GM23338 (cell line): ENCODE measurements around the gene LAD1. TPM values are rescaled to one million over a fixed set of nuclear protein-coding genes. Genes with fewer than 3 reads are reported as not detected.

Source experiments
- ATAC-seq: fragments of 200-7000 bp; cut with Tn5 transposase; 3 replicates; pipeline ENCODE4 v1.9.1; 2020
- DNase-seq: peaks from one replicate; pipeline ENCODE4 v3.0.0-alpha.2; 2015; ENCODE audit warnings: low spot score
- H2AFZ ChIP-seq: fragments of 200-600 bp; sonication (generic); 2 replicates; pipeline ENCODE4 v1.8.0; 2016; ENCODE audit warnings: antibody characterized with exemption, mild to moderate bottlenecking, moderate library complexity
- H3F3A ChIP-seq: fragments of 200-600 bp; sonication (generic); replicated peaks from 2 replicates; pipeline ENCODE4 v1.8.0; 2017; ENCODE audit warnings: antibody characterized with exemption, mixed run types, low read depth
- H3K27ac ChIP-seq: fragments of 200-600 bp; sonication (generic); 2 replicates; pipeline ENCODE4 v1.6.1; 2016; ENCODE audit warnings: low read depth
- H3K27me3 ChIP-seq: fragments of 200-600 bp; sonication (generic); 2 replicates; pipeline ENCODE4 v1.8.0; 2016; ENCODE audit warnings: mild to moderate bottlenecking, mixed run types, moderate library complexity; ENCODE audit not compliant: insufficient read depth
- H3K36me3 ChIP-seq: fragments of 200-600 bp; sonication (generic); 2 replicates; pipeline ENCODE4 v1.8.0; 2016; ENCODE audit warnings: mild to moderate bottlenecking; ENCODE audit not compliant: insufficient read depth
- H3K4me1 ChIP-seq: fragments of 200-600 bp; sonication (generic); 2 replicates; pipeline ENCODE4 v1.8.0; 2016; ENCODE audit warnings: mild to moderate bottlenecking, moderate library complexity; ENCODE audit not compliant: insufficient read depth
- H3K4me2 ChIP-seq: fragments of 200-600 bp; sonication (generic); 2 replicates; pipeline ENCODE4 v1.7.1; 2017; ENCODE audit warnings: mixed run types
- H3K4me3 ChIP-seq: fragments of 200-600 bp; sonication (generic); 2 replicates; pipeline ENCODE4 v1.6.1; 2016; ENCODE audit warnings: mixed run types
- H3K79me2 ChIP-seq: fragments of 200-600 bp; sonication (generic); replicated peaks from 2 replicates; pipeline ENCODE4 v1.8.0; 2017; ENCODE audit warnings: mild to moderate bottlenecking; ENCODE audit not compliant: insufficient read depth
- H3K9me2 ChIP-seq: fragments of 200-600 bp; sonication (generic); 2 replicates; pipeline ENCODE4 v1.8.0; 2017; ENCODE audit not compliant: insufficient read depth
- H4K20me1 ChIP-seq: fragments of 200-600 bp; sonication (generic); replicated peaks from 2 replicates; pipeline ENCODE4 v1.8.0; 2017; ENCODE audit warnings: mild to moderate bottlenecking; ENCODE audit not compliant: insufficient read depth
- H3K27ac Mint-ChIP-seq: 2 replicates; pipeline ENCODE4 v1.8.0; 2020; ENCODE audit warnings: inconsistent platforms, mild to moderate bottlenecking, moderate library complexity, mixed read lengths
- H3K27me3 Mint-ChIP-seq: 3 replicates; pipeline ENCODE4 v1.8.0; 2022; ENCODE audit warnings: low read depth, mild to moderate bottlenecking, moderate library complexity, mixed read lengths, inconsistent platforms; ENCODE audit not compliant: insufficient read depth, poor library complexity
- H3K36me3 Mint-ChIP-seq: 3 replicates; pipeline ENCODE4 v1.8.0; 2021; ENCODE audit warnings: low read depth, mild to moderate bottlenecking, inconsistent platforms, moderate library complexity, mixed read lengths
- H3K4me1 Mint-ChIP-seq: 3 replicates; pipeline ENCODE4 v1.8.0; 2020; ENCODE audit warnings: mild to moderate bottlenecking, inconsistent platforms, mixed read lengths
- H3K4me3 Mint-ChIP-seq: 3 replicates; pipeline ENCODE4 v1.8.0; 2021; ENCODE audit warnings: moderate library complexity, mild to moderate bottlenecking, inconsistent platforms, mixed read lengths
- H3K9me3 Mint-ChIP-seq: 3 replicates; pipeline ENCODE4 v1.8.0; 2020; ENCODE audit warnings: moderate library complexity, mild to moderate bottlenecking, inconsistent platforms, mixed read lengths
- EZH2 ChIP-seq: fragments of 200-600 bp; sonication (generic); IDR thresholded peaks from one replicate; pipeline ENCODE4 v1.8.0; 2017; ENCODE audit warnings: antibody characterized with exemption, mild to moderate bottlenecking, low read depth; ENCODE audit not compliant: unreplicated experiment
- JUNB ChIP-seq: IDR thresholded peaks from one replicate; pipeline ENCODE4 v1.6.1; 2016; ENCODE audit warnings: antibody characterized with exemption; ENCODE audit not compliant: unreplicated experiment
- NANOG ChIP-seq: IDR thresholded peaks from 2 replicates; pipeline ENCODE4 v1.6.1; 2016; ENCODE audit warnings: antibody characterized with exemption, borderline replicate concordance
- STAT1 ChIP-seq: IDR thresholded peaks from one replicate; pipeline ENCODE4 v1.6.1; 2016; ENCODE audit warnings: antibody characterized with exemption; ENCODE audit not compliant: unreplicated experiment
- polyA plus RNA-seq: library from polyadenylated mRNA; unstranded; fragments of >200 nt; fragmentation: Nextera tagmentation; extraction: Ambion mirVana; gene quantifications from 2 replicates; pipeline ENCODE4 v1.2.1, GENCODE V29; 2016
- total RNA-seq: library from RNA; depleted of rRNA; stranded (reverse); fragments of >200 nt; shearing (Covaris generic); gene quantifications from 2 replicates; pipeline ENCODE4 v1.2.3, GENCODE V29; 2014
- TF ChIP-seq, protein P1 (sequence below), 2 experiments: fragments of 200-600 bp in 1 of 2; sonication (generic) in 1 of 2; conservative IDR thresholded peaks; 2 replicates each; pipeline versions ENCODE4 v1.5.1 to v1.6.1; 2016 to 2017; ENCODE audit warnings: antibody characterized with exemption in 2 of 2, low read depth in 2 of 2, mild to moderate bottlenecking in 2 of 2, moderate library complexity in 1 of 2
- TF ChIP-seq, protein P2 (sequence below): IDR thresholded peaks from one replicate; pipeline ENCODE4 v1.6.1; 2018; ENCODE audit warnings: antibody characterized with exemption; ENCODE audit not compliant: unreplicated experiment
- TF ChIP-seq, protein P3 (sequence below): IDR thresholded peaks from 2 replicates; pipeline ENCODE4 v1.6.1; 2016; ENCODE audit warnings: antibody characterized with exemption
- TF ChIP-seq, protein P4 (sequence below): fragments of 250-450 bp; sonication (Bioruptor Pico); IDR thresholded peaks from 2 replicates; pipeline ENCODE4 v1.5.0; 2020; ENCODE audit warnings: mild to moderate bottlenecking, moderate library complexity

The LAD1 gene
- total and polyA plus RNA-seq, 2 experiments from 2014 or later: 17.6 to 18.9 TPM

DNA sequence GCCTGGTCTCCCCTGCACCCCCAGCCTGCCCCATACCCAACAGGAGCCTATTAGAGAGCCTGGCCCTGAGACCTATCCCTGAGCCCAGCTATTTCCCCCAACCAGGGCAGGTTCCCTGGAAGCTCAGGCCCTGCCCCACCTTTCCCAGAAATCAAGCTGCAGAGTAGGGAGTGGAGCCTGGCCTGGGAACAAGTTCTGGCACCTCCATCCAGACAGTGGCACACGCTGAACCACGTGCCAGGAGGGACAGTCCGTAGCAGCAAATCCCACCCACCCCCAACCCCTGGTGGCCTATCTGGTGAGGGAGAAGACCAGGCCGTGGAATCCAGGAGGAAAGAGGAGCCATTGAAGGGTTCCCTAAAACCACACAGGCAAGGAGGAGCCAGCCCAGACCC, 44.2 kb downstream of the LAD1 start (continued):
- TF ChIP-seq, protein P1, sequence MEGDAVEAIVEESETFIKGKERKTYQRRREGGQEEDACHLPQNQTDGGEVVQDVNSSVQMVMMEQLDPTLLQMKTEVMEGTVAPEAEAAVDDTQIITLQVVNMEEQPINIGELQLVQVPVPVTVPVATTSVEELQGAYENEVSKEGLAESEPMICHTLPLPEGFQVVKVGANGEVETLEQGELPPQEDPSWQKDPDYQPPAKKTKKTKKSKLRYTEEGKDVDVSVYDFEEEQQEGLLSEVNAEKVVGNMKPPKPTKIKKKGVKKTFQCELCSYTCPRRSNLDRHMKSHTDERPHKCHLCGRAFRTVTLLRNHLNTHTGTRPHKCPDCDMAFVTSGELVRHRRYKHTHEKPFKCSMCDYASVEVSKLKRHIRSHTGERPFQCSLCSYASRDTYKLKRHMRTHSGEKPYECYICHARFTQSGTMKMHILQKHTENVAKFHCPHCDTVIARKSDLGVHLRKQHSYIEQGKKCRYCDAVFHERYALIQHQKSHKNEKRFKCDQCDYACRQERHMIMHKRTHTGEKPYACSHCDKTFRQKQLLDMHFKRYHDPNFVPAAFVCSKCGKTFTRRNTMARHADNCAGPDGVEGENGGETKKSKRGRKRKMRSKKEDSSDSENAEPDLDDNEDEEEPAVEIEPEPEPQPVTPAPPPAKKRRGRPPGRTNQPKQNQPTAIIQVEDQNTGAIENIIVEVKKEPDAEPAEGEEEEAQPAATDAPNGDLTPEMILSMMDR (conservative IDR thresholded peaks at IDR 0.05; ENCODE audit: low read depth in 2 of 2): no peak
- no peak for TF ChIP-seq NANOG
- TF ChIP-seq STAT1: no peak
- TF ChIP-seq, protein P2, sequence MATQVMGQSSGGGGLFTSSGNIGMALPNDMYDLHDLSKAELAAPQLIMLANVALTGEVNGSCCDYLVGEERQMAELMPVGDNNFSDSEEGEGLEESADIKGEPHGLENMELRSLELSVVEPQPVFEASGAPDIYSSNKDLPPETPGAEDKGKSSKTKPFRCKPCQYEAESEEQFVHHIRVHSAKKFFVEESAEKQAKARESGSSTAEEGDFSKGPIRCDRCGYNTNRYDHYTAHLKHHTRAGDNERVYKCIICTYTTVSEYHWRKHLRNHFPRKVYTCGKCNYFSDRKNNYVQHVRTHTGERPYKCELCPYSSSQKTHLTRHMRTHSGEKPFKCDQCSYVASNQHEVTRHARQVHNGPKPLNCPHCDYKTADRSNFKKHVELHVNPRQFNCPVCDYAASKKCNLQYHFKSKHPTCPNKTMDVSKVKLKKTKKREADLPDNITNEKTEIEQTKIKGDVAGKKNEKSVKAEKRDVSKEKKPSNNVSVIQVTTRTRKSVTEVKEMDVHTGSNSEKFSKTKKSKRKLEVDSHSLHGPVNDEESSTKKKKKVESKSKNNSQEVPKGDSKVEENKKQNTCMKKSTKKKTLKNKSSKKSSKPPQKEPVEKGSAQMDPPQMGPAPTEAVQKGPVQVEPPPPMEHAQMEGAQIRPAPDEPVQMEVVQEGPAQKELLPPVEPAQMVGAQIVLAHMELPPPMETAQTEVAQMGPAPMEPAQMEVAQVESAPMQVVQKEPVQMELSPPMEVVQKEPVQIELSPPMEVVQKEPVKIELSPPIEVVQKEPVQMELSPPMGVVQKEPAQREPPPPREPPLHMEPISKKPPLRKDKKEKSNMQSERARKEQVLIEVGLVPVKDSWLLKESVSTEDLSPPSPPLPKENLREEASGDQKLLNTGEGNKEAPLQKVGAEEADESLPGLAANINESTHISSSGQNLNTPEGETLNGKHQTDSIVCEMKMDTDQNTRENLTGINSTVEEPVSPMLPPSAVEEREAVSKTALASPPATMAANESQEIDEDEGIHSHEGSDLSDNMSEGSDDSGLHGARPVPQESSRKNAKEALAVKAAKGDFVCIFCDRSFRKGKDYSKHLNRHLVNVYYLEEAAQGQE: no peak
- TF ChIP-seq, protein P3, sequence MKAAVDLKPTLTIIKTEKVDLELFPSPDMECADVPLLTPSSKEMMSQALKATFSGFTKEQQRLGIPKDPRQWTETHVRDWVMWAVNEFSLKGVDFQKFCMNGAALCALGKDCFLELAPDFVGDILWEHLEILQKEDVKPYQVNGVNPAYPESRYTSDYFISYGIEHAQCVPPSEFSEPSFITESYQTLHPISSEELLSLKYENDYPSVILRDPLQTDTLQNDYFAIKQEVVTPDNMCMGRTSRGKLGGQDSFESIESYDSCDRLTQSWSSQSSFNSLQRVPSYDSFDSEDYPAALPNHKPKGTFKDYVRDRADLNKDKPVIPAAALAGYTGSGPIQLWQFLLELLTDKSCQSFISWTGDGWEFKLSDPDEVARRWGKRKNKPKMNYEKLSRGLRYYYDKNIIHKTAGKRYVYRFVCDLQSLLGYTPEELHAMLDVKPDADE: no peak

DNA sequence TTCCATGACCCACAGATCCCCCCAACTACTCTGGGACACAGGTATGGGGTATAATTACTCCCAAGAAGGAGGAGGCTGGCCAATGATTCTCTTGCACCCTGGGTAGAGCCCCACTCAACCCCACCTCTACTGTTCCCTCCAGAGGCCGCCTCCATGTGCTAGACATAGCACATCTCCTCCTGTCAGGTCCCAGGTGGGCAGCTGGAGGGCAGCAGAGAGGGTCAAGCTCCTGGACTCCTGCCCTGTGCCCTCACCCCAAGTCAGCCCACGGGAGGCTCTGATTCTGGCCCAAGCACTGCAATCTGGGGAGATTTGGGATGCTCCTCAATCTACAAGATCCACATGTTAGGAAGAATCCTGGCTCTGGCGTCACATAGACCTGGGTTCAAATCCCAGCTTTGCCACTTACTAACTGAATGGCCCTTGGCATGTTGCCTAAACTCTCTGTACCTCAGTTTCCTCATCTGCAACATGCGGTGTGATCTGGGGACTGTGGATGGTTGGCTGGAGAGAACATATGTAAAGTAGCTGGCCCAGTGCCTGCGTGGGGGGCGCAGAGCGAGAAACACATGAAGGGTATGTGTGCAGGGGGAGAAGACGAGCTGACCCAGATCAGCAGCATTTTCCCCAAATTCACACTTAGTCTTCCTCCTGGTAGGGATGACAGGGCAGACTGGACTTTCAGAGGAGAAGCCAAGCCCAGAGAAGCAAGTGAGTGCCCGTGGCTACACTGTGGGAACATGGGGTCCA, 44.8 kb downstream of the LAD1 start:
- Histone ChIP-seq H3K4me1 (no peaks in the 10 kb centered on the region), H3K27me3 (no peaks in the 10 kb centered on the region), H3F3A (no peaks in the 10 kb centered on the region), H3K9me2 (no peaks in the 10 kb centered on the region), H2AFZ (no peak overlapping the region), H3K36me3 (no peaks in the 10 kb centered on the region), H3K27ac (no peak overlapping the region), H3K4me2 (no peak overlapping the region), H3K4me3 (no peak overlapping the region), H3K79me2 (no peaks in the 10 kb centered on the region), H4K20me1 (no peaks in the 10 kb centered on the region)
- H3K4me3 Mint-ChIP-seq: no peak overlapping the region
- H3K4me1 Mint-ChIP-seq: peaks cover 19% of the 10 kb centered on the region
- DNase-seq (no peak), ATAC-seq (no peak; the same call in 2 of the 3 replicates)
- no peak overlapping the region for H3K27ac Mint-ChIP-seq
- H3K27me3 Mint-ChIP-seq: peaks cover 24% of the 10 kb centered on the region
- TF ChIP-seq, protein P4, sequence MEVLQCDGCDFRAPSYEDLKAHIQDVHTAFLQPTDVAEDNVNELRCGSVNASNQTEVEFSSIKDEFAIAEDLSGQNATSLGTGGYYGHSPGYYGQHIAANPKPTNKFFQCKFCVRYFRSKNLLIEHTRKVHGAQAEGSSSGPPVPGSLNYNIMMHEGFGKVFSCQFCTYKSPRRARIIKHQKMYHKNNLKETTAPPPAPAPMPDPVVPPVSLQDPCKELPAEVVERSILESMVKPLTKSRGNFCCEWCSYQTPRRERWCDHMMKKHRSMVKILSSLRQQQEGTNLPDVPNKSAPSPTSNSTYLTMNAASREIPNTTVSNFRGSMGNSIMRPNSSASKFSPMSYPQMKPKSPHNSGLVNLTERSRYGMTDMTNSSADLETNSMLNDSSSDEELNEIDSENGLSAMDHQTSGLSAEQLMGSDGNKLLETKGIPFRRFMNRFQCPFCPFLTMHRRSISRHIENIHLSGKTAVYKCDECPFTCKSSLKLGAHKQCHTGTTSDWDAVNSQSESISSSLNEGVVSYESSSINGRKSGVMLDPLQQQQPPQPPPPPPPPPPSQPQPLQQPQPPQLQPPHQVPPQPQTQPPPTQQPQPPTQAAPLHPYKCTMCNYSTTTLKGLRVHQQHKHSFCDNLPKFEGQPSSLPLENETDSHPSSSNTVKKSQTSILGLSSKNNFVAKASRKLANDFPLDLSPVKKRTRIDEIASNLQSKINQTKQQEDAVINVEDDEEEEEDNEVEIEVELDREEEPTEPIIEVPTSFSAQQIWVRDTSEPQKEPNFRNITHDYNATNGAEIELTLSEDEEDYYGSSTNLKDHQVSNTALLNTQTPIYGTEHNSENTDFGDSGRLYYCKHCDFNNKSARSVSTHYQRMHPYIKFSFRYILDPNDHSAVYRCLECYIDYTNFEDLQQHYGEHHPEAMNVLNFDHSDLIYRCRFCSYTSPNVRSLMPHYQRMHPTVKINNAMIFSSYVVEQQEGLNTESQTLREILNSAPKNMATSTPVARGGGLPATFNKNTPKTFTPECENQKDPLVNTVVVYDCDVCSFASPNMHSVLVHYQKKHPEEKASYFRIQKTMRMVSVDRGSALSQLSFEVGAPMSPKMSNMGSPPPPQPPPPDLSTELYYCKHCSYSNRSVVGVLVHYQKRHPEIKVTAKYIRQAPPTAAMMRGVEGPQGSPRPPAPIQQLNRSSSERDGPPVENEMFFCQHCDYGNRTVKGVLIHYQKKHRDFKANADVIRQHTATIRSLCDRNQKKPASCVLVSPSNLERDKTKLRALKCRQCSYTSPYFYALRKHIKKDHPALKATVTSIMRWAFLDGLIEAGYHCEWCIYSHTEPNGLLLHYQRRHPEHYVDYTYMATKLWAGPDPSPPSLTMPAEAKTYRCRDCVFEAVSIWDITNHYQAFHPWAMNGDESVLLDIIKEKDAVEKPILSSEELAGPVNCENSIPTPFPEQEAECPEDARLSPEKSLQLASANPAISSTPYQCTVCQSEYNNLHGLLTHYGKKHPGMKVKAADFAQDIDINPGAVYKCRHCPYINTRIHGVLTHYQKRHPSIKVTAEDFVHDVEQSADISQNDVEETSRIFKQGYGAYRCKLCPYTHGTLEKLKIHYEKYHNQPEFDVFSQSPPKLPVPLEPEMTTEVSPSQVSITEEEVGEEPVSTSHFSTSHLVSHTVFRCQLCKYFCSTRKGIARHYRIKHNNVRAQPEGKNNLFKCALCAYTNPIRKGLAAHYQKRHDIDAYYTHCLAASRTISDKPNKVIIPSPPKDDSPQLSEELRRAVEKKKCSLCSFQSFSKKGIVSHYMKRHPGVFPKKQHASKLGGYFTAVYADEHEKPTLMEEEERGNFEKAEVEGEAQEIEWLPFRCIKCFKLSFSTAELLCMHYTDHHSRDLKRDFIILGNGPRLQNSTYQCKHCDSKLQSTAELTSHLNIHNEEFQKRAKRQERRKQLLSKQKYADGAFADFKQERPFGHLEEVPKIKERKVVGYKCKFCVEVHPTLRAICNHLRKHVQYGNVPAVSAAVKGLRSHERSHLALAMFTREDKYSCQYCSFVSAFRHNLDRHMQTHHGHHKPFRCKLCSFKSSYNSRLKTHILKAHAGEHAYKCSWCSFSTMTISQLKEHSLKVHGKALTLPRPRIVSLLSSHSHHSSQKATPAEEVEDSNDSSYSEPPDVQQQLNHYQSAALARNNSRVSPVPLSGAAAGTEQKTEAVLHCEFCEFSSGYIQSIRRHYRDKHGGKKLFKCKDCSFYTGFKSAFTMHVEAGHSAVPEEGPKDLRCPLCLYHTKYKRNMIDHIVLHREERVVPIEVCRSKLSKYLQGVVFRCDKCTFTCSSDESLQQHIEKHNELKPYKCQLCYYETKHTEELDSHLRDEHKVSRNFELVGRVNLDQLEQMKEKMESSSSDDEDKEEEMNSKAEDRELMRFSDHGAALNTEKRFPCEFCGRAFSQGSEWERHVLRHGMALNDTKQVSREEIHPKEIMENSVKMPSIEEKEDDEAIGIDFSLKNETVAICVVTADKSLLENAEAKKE (CRISPR knock-in tag): no peak
- TF ChIP-seq EZH2: no peak
- TF ChIP-seq, protein P1 (conservative IDR thresholded peaks at IDR 0.05; ENCODE audit: low read depth in 2 of 2): peak in 1 of 2 experiments; percentile 28; a peak in 2 of 4 replicates
- TF ChIP-seq JUNB: no peak
- H3K9me3 Mint-ChIP-seq: no peaks in the 10 kb centered on the region
- no peaks in the 10 kb centered on the region for H3K36me3 Mint-ChIP-seq
